Measurements from ENCODE around the gene CACNA1A.
"Not testable (repeated sequence)": the region's sequence is repeated elsewhere in the genome, so short reads cannot be mapped to it uniquely, and the experiment has no call there.

Gene CACNA1A

GRCh38 chr19:13506471-13506820, at the start of gene CACNA1A:
TSS of gene CACNA1A (minus strand) at chr19:13506479. CDS start at chr19:13506224, 255 bp downstream.
- no peak for DNase-seq

- DNase-seq, result no peak
Observed at GRCh38 chr19:13554506-13555240, 48.4 kb upstream of the CACNA1A start.

- DNase-seq, result no peak
Observed at GRCh38 chr19:13553880-13554400, 47.7 kb upstream of the CACNA1A start.

GRCh38 chr19:13548131-13548530, 41.9 kb upstream of the CACNA1A start:
- no peak for DNase-seq

GRCh38 chr19:13547102-13547501, 40.8 kb upstream of the CACNA1A start:
- no peak for DNase-seq

GRCh38 chr19:13544423-13544822, 38.1 kb upstream of the CACNA1A start:
- no peak for DNase-seq

GRCh38 chr19:13541554-13541953, 35.3 kb upstream of the CACNA1A start:
- no peak for DNase-seq

- DNase-seq, result no peak
Observed at GRCh38 chr19:13539332-13539731, 33.1 kb upstream of the CACNA1A start.

GRCh38 chr19:13538601-13539253, 32.4 kb upstream of the CACNA1A start:
- no peak for DNase-seq

GRCh38 chr19:13537454-13537853, 31.2 kb upstream of the CACNA1A start:
- DNase-seq, result no peak

- no peak for DNase-seq
Observed at GRCh38 chr19:13530720-13531119, 24.4 kb upstream of the CACNA1A start.

GRCh38 chr19:13529721-13530120, 23.4 kb upstream of the CACNA1A start:
- not testable (repeated sequence) for DNase-seq

- DNase-seq, result no peak
Observed at GRCh38 chr19:13526552-13526951, 20.3 kb upstream of the CACNA1A start.

- DNase-seq, result no peak
Observed at GRCh38 chr19:13521066-13521465, 14.8 kb upstream of the CACNA1A start.

- DNase-seq, result no peak
Observed at GRCh38 chr19:13511947-13512346, 5.7 kb upstream of the CACNA1A start.

GRCh38 chr19:13507053-13507611, 853 bp upstream of the CACNA1A start:
- DNase-seq, result no peak

- no peak for DNase-seq
Observed at GRCh38 chr19:13505761-13506470, 363 bp downstream of the CACNA1A start.

GRCh38 chr19:13505164-13505695, 1.0 kb downstream of the CACNA1A start:
- DNase-seq, result no peak

- no peak for DNase-seq
Observed at GRCh38 chr19:13503570-13504235, 2.6 kb downstream of the CACNA1A start.

GRCh38 chr19:13502231-13502630, 4.0 kb downstream of the CACNA1A start:
- DNase-seq, result no peak

GRCh38 chr19:13499692-13500091, 6.6 kb downstream of the CACNA1A start:
- no peak for DNase-seq

- DNase-seq, result no peak
Observed at GRCh38 chr19:13493516-13494310, 12.6 kb downstream of the CACNA1A start.
